Glutamatergic neuron (in vitro differentiated cells): ENCODE results near the gene CTAGE1. TPM values are rescaled to one million over a fixed set of nuclear protein-coding genes. Genes with fewer than 3 reads are reported as not detected.

ENCODE experiments used
- DNase-seq: peaks from one replicate; pipeline ENCODE4 v3.0.0; 2022
- H3K27ac Mint-ChIP-seq: one replicate; pipeline ENCODE4 v1.8.0; 2020; ENCODE audit warnings: mild to moderate bottlenecking, mixed read lengths, inconsistent platforms; ENCODE audit not compliant: unreplicated experiment
- H3K27me3 Mint-ChIP-seq: one replicate; pipeline ENCODE4 v1.8.0; 2020; ENCODE audit warnings: mild to moderate bottlenecking, moderate library complexity, mixed read lengths, inconsistent platforms; ENCODE audit not compliant: unreplicated experiment
- H3K36me3 Mint-ChIP-seq: one replicate; pipeline ENCODE4 v1.8.0; 2020; ENCODE audit warnings: mild to moderate bottlenecking, mixed read lengths, inconsistent platforms; ENCODE audit not compliant: unreplicated experiment
- H3K4me1 Mint-ChIP-seq: one replicate; pipeline ENCODE4 v1.8.0; 2020; ENCODE audit warnings: mild to moderate bottlenecking, low read depth, mixed read lengths, inconsistent platforms; ENCODE audit not compliant: unreplicated experiment
- H3K4me3 Mint-ChIP-seq: one replicate; pipeline ENCODE4 v1.8.0; 2020; ENCODE audit warnings: mild to moderate bottlenecking, mixed read lengths, inconsistent platforms; ENCODE audit not compliant: unreplicated experiment
- H3K9me3 Mint-ChIP-seq: one replicate; pipeline ENCODE4 v1.8.0; 2020; ENCODE audit warnings: mild to moderate bottlenecking, moderate library complexity, mixed read lengths, inconsistent platforms; ENCODE audit not compliant: unreplicated experiment
- CTCF ChIP-seq: fragments of 200-600 bp; sonication (generic); IDR thresholded peaks from one replicate; pipeline ENCODE4 v1.5.0; 2021; ENCODE audit not compliant: partially characterized antibody, unreplicated experiment
- total RNA-seq: library from RNA; stranded (reverse); fragmentation: NEBNext Ultra II Directional; extraction: Animal tissue kit (Norgen Biotek cat#: 25700); gene quantifications from one replicate; pipeline ENCODE4 v1.2.1, GENCODE V29; 2021; ENCODE audit not compliant: unreplicated experiment

CTAGE1 gene
- total RNA-seq, 1 donor from 2014 or later: not detected

- Mint-ChIP-seq H3K27ac (no peak overlapping the region), H3K36me3 (no peaks in the 10 kb centered on the region), H3K4me3 (no peak overlapping the region), H3K27me3 (no peaks in the 10 kb centered on the region), H3K9me3 (no peaks in the 10 kb centered on the region), H3K4me1 (no peaks in the 10 kb centered on the region)
- no peak for DNase-seq
- TF ChIP-seq CTCF: no peak
These were observed 32.0 kb downstream of the CTAGE1 start for GRCh38 chr18:22385718-22386117.

DNA sequence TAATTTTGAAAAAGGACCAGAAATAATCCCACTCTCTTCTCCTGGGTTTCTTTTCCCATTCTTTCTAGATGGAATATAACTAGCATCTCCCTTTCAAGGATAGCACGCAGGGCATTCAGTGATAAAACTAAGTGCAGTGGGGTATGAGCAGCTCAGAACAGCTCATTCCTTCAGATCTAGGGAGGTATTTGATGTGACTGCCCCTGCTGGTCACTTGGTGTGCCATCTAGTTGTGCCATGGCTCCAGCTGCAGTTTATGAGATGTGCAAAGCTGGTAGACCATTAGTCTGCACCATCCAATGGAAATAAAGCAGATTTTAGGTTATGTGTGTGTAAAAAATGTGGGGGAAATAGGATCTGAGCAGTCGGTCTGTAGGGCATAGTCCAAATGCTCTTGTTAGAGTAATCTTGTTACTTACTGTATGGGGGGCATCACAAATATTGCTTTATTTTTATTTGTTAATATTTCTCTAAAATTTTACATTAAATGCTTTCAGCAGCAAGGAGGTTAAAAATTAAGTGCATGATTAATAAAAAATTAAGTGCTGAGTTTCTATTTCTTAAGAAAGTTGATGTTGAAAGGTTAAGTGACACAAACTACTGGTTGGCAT lies 38.9 kb downstream of the CTAGE1 start:
- Mint-ChIP-seq H3K9me3 (no peaks in the 10 kb centered on the region), H3K27ac (no peak overlapping the region), H3K4me1 (no peaks in the 10 kb centered on the region), H3K4me3 (no peak overlapping the region), H3K27me3 (no peaks in the 10 kb centered on the region), H3K36me3 (no peaks in the 10 kb centered on the region)
- DNase-seq: peak; percentile 27
- peak; percentile 46 for TF ChIP-seq CTCF

DNA sequence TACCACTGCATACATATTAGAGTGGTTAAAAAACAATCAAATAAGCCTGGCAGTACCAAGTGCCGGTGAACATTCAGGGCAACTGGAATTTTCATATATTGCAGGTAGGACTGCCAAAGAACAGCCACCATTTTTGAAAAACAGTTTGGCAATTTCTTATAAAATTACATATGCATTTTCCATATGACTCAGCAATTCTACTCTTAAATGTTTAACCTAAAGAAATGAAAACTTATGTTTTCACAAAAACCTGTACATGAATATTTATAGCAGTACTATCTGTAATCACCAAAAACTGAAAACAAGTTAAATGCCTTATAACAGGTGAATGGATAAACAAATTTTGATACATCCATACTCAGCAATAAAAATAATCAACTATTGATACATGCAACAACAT lies 39.9 kb downstream of the CTAGE1 start:
- Mint-ChIP-seq H3K4me3 (no peak overlapping the region), H3K27me3 (no peaks in the 10 kb centered on the region), H3K4me1 (no peaks in the 10 kb centered on the region), H3K9me3 (no peaks in the 10 kb centered on the region), H3K36me3 (no peaks in the 10 kb centered on the region), H3K27ac (no peak overlapping the region)
- no peak for TF ChIP-seq CTCF
- no peak for DNase-seq

- Mint-ChIP-seq H3K27ac (no peak overlapping the region), H3K4me1 (no peaks in the 10 kb centered on the region), H3K9me3 (no peaks in the 10 kb centered on the region), H3K4me3 (no peak overlapping the region), H3K36me3 (no peaks in the 10 kb centered on the region), H3K27me3 (no peaks in the 10 kb centered on the region)
- no peak for TF ChIP-seq CTCF
- no peak for DNase-seq
These were observed 47.3 kb downstream of the CTAGE1 start for GRCh38 chr18:22370414-22370813.

DNA sequence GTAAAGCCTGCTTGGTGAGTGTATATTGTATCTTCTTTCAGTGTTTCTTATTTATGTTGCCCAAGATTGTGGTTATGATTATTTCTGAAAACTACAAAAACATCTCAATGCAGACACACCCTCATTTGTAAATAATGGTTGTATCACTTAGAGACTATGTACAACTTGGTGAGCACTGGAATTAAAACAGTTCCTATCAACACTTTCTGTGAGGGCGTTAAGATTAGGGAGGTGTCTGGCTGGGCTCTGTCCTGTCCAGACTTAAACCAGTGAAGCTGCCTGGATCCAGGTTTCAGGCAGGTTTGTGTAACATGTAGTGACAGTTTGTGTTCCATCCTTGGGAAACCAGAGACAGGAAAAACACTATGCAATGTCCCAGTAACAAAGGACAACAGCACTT lies 49.7 kb downstream of the CTAGE1 start:
- Mint-ChIP-seq H3K4me3 (no peak overlapping the region), H3K27ac (no peak overlapping the region), H3K27me3 (no peaks in the 10 kb centered on the region), H3K4me1 (no peaks in the 10 kb centered on the region), H3K9me3 (no peaks in the 10 kb centered on the region), H3K36me3 (no peaks in the 10 kb centered on the region)
- DNase-seq: no peak
- no peak for TF ChIP-seq CTCF
